GM19397 (cell line): ENCODE results near the gene RANBP2.

Experiments
- ATAC-seq: cut with Tn5 transposase; IDR thresholded peaks from one replicate; pipeline ENCODE4 v1.9.1; 2021; ENCODE audit warnings: mild to moderate bottlenecking, moderate library complexity; ENCODE audit not compliant: unreplicated experiment

The RANBP2 gene

DNA sequence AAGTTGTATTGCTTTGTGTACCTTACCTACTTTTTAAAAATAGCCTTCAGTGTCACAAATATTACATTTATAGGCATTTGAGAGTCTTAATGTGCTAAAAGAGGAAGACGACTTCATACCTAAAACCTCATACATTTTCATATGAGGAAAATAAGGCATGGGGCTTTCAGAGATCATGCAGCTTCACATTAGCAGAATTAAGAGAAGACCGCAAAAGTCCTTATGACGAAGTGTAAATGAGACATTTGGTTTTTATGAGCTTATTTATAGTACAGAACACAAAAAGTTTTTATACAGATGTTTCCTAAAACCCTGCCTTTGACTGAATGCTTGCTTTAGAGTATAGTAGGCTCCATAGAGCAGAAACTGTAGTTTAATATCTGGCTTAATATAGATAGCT is 57.2 kb downstream of the RANBP2 start:
- ATAC-seq, result peak; percentile 56

DNA sequence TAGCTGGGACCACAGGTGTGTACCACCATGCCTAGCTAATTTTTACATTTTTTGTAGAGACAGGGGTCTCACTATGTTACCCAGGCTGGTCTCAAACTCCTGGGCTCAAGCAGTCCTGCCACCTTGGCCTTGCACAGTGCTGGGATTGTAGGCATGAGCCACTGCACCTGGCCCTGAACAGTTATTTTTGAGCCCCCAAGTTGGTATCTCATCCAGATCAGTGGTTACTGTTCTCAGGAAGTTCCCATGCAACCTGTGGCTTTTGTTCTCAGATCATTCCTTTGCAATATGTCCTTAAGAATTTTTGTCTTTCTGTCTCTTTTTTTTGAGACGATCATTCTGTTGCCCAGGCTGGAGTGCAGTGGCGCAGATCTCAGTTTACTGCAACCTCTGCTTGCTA is 59.6 kb downstream of the RANBP2 start:
- no peak for ATAC-seq

- no peak for ATAC-seq
These were observed 66.7 kb downstream of the RANBP2 start for GRCh38 chr2:108786008-108786353.

DNA sequence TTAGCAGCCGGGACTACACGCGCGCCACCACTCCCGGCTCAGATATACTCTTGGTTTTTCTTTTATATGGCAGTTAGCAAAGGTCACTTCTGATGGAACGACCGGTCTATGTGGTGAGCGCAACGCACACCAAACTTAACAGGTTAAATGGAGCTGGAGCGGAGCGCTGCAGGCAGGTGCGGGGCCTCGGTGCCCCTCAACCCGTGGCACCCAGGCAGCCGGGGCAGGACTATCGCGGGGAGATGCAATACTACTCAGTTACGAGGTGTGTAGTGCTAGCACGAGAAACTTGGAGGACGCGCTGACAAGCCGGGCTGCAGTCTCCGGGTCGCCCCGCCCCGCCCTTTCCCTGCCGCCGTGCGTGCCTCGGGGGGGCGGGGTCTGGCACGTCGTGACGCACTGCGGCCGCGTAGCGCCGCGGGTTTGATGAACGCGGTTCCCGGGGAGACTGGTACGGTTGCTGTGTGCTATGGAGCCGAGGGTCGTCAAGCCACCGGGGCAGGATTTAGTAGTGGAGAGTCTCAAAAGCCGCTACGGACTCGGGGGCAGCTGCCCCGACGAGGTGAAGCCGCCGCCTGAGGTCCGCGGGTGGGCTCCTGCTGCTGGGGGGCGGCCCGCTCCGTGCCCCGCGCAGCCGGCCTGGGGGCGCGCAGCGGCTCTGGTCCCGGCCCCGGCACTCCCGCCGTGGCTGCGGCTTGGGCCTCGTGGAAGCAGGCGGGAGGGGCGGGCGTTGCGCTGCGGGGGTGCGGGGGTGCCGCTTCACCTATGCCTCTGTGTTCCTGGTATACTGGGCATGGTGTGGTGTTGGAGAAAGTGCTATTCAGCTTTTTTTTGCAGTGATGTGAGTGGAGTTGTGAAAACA is 67.3 kb downstream of the RANBP2 start, which contains the start of gene CCDC138:
Gene CCDC138, plus strand, starts transcription at position 418 of the 862 bp plus-strand sequence. Its CDS starts 52 bp downstream, at position 470.
- peak; percentile 99 for ATAC-seq

- no peak for ATAC-seq
These were observed 67.9 kb downstream of the RANBP2 start for GRCh38 chr2:108787216-108787541.

DNA sequence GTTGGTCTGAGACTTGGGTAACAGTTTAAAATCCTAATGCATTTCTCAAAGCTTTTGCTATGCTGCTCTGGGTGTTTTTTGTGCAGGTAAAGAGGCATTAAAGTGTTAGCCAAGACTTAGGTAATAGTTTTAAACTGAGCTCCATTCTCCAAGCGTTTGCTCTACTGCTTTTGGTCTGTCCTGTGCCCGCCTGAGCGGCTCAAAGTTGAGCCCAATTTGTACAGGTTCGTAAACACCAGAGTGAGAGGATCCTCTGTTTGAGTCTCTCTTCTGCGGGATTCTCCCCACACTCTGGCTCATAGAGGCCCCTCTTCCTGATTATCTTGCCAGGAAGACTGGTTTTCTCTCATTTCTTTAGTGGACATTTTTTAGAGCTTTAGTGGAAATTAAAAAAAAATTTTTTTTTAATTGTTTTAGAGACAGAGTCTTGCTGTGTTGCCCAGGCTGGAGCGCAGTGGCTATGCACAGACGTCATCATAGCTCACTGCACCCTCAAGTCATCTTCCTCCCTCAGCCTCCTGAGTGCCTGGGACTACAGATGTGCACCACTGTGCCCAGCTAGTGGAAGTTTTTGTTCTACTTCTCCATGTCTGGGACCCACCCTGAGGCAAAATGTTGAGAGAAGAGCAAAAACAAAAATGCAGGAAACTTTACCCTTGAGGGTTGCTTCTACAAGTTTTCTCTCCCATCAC is 83.9 kb downstream of the RANBP2 start:
- no peak for ATAC-seq

DNA sequence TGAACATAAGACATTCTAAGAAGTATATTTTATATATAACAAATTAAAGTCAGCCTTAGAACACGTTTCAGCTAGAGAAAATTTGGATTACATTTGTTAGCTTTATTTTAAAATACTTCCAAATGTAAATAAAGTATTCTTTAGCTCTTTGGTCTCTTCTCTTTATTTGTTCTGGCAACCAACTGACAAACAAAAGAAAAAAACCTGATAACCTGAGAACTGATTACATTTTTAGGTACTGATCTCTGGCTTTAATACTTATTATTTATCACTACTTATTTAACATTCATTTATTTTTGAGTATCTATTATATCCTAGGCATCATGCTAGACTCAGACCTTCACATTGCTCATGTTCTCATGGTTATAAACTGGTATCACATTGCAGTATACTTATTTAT is 85.8 kb downstream of the RANBP2 start:
- no peak for ATAC-seq

- ATAC-seq, result no peak
These were observed 86.5 kb downstream of the RANBP2 start for GRCh38 chr2:108805782-108806181.

DNA sequence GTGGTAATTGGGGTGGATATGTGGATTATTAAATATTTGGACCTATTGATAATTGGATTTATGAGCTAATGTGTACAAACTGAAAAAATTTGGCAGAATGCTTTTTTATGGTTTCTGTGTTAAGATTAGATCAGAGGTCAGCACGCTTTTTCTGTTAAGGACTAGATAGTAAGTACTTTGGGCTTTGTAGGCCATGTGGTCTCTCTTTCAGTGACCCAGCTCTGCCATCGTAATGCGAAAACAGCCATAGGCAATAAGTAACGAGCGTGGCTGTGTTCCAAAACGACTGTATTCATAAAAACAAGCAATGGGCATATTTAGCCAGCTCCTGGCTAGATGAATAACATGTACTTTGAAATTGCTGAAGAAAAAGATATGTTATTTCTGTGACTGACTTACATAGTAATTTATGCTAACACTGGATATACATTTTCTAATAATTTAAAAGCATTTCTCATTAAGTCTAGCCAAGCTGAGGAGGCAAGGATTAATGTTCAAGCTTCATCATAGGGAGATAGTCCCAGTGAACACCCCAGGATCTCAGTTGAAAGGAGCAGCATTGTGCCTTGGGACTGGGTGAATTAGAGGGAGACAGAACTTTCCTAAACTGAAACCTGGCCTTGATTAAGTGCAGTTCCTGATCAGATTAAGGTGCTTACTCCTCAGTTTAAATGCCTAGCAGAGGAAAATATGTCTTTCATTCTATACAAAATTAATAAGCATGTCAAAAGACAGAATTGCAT is 87.3 kb downstream of the RANBP2 start:
- no peak for ATAC-seq

GRCh38 chr2:108809936-108810335 is 90.7 kb downstream of the RANBP2 start:
- ATAC-seq, result no peak

DNA sequence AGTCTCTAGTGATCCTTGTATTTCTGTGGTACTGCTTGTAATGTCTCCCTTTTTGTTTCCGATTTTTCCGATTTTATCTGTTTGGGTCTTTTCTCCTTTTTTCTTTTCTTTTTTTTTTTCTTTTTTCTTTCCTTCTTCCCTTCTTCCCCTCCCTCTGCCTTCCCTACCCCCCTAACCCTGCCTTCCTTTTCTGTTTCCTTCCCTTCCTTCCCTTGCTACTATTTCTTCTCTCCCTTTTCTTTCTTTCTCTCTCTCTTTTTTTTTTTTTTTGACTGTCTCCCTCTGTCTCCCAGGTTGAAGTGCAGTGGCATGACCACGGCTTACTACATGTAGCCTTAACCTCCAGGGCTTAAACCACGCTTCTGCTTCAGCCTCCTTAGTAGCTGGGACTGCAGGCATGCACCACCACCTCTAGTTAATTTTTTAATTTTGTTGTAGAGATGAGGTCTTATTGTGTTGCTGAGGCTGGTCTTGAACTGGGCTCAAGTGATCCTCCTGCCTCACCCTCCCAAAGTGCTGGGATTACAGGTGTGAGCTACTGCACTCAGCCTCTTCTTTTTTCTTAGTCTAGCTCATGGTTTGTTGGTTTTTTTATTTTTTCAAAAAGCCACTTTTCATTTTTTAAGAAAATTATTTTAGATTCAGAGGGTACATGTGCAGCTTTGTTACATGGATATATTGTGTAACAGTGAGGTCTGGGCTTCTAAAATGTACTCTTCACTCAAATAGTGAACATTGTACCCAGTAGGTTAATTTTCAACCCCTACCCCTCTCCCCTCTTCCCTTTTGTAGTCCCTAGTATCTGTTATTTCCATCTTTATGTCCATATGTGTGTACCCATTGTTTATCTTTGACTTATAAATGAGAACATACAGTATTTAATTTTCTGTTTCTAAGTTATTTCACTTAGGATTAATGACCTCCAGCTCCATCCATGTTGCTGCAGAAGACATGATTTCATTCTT is 92.0 kb downstream of the RANBP2 start:
- no peak for ATAC-seq

GRCh38 chr2:108813732-108814131 is 94.5 kb downstream of the RANBP2 start:
- no peak for ATAC-seq

GRCh38 chr2:108820482-108820881 is 101.2 kb downstream of the RANBP2 start:
- no peak for ATAC-seq

GRCh38 chr2:108823286-108823685 is 104.0 kb downstream of the RANBP2 start:
- no peak for ATAC-seq

GRCh38 chr2:108824316-108825070 is 105.2 kb downstream of the RANBP2 start:
- ATAC-seq, result no peak

DNA sequence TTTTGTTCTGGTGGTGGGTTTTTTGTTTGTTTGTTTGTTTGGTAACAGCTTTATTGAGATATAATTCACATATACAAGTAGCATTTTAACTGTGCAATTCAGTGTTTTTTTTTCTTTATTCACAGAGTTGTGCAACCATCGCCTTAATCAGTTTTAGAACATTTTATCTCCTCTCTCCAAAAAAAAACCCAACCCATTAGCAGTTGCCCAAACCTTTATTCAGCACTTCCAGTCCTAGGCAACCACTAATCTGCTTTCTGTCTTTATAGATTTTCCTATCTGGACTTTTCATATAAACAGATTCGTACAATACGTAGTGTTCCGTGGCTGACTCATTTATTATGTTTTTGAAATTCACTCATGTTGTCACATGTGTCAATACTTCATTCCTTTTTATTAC is 106.0 kb downstream of the RANBP2 start:
- ATAC-seq, result no peak

DNA sequence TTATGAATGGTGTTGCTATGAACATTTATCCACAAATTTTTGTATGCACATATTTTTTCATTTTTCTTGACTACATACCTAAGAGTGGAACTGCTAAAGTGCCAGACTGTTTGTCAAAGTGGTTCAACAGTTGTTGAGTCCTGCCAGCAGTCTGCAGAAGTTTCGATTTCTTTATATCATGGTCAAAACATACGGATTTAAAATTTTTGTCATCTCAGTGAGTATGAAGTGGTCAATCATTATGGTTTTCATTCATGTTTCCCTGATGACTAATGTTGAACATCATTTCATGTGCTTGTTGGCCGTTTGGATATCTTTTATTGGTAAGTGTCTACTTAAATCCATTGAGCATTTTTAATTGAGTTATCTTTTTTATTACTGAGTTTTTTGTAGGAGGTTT is 106.5 kb downstream of the RANBP2 start:
- no peak for ATAC-seq

DNA sequence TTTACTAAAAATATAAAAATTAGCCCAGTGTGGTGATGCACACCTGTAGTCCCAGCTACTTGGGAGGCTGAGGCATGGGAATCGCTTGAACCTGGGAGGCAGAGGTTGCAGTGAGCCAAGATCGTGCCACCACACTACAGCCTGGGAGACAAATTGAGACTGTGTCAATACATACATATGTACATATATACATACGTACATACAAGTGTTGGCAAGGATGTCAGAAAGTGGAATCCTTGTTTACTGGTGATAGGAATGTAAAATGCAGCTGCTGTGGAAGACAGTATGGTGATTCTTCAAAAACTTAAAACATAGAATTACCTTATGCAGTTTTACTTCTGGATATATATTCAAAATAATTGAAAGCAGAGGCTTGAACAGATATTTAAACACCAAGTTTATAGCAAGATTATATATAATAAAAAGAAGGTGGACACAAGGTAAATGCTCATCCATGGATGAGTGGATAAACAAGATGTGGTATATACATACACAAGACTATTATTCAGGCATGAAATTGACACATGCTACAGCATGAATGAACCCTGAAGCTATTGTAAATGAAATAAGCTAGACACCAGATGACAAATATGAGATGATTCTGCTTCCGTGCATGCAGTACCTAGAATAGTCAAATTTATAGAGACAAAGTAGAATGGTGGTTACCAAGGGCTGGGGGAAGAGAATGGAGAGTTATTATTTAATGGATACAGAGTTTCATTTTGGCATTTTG is 110.5 kb downstream of the RANBP2 start:
- ATAC-seq, result no peak

DNA sequence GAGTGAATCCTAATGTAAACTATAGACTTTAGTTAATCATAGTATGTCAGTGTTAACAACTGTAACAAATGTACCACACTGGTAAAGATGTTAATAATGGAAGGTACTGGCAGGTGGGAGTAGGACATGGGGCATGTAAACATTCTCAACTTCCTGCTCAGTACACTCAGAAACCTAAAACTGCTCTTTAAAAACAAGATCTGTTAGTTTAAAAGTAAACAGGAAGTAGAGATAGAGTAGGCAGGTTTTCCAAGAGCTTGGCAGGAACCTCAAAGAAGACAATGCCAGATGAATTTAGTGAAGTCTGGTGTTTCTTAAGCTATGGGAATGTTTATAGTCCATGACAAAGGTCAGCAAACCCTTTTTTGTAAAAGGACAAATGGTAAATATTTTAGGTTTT is 113.9 kb downstream of the RANBP2 start:
- no peak for ATAC-seq
